Measurements from ENCODE around the gene RPS19BP1.

The RPS19BP1 gene

DNA sequence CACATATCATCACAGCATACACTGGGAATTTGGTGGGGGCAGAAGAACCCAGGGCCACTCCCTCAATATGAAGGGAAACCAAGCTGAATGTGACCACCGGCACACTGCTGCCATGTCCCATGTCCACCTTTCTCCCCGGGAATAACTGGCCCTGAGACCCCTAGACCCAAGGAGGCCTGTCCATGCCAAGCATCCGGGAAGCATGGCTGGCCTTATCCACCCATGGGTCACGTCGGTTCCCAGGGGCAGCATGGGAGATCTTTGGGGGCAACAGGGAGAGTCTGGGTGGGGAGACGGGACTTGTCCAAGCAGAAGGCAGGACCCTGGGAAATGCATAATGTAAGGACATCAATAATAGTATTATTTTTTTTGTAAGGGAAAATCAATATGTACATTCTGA lies 40.9 kb downstream of the RPS19BP1 start:
- no peak for DNase-seq
- intact Hi-C loops (cut with DNase I; ENCODE audit: low total_unique reads), result loop anchor here (5.0 kb wide), 1 partner anchor 36 kb away; no protein-coding TSS in a partner anchor
- TF ChIP-seq, protein P1, sequence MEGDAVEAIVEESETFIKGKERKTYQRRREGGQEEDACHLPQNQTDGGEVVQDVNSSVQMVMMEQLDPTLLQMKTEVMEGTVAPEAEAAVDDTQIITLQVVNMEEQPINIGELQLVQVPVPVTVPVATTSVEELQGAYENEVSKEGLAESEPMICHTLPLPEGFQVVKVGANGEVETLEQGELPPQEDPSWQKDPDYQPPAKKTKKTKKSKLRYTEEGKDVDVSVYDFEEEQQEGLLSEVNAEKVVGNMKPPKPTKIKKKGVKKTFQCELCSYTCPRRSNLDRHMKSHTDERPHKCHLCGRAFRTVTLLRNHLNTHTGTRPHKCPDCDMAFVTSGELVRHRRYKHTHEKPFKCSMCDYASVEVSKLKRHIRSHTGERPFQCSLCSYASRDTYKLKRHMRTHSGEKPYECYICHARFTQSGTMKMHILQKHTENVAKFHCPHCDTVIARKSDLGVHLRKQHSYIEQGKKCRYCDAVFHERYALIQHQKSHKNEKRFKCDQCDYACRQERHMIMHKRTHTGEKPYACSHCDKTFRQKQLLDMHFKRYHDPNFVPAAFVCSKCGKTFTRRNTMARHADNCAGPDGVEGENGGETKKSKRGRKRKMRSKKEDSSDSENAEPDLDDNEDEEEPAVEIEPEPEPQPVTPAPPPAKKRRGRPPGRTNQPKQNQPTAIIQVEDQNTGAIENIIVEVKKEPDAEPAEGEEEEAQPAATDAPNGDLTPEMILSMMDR (IDR thresholded peaks at IDR 0.05), result no peak
- Histone ChIP-seq H3K4me3 (no peak overlapping the region), H3K9me3 (no peaks in the 10 kb centered on the region), H3K36me3 (no peaks in the 10 kb centered on the region), H3K27me3 (peaks cover 0 to 20% of the 10 kb centered on the region in 2 donors), H3K27ac (no peak overlapping the region), H3K4me1 (no peaks in the 10 kb centered on the region)

DNA sequence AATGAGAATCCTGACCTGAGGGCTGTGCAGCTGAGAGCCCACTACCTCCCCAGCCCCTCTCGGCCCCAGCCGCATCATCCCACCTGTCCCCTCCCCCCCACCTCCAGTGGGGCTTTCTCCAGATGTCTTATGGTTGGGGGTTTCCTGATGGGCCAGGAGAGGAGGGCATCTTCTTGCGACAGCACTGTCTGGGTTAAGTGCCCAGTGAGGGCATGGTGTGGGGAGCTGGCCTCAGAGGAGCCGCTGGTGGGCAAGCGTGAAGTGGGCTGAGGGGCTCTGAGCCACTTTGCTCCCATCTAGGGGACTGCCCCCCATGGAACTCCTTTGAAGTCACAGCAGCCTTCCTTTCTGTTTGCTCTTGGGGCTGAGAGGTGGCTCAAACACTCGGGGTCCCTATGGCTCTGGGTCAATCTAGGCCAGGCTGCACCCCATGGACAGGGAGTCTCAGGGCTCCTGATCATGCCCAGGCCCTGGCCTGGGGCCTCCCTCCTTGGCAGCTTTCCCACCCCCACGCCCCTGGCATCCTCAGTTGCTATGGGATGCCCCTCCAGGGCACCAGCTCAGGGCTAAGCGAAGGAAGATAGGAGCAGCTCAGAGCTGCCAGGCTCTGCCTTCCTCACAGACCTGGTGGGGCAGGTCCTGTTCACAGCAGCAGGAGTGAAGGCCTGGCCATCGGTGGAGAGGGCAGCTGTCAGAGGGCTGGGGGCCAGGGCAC lies 41.4 kb downstream of the RPS19BP1 start:
- Histone ChIP-seq H3K4me3 (no peak overlapping the region), H3K27ac (no peak overlapping the region), H3K9me3 (no peaks in the 10 kb centered on the region), H3K36me3 (no peaks in the 10 kb centered on the region), H3K27me3 (peaks cover 0 to 20% of the 10 kb centered on the region in 2 donors), H3K4me1 (no peaks in the 10 kb centered on the region)
- TF ChIP-seq, protein P1 (IDR thresholded peaks at IDR 0.05), result no peak
- DNase-seq, result no peak
- intact Hi-C loops (cut with DNase I; ENCODE audit: low total_unique reads), result loop anchor here (5.0 kb wide), 1 partner anchor 36 kb away; no protein-coding TSS in a partner anchor

DNA sequence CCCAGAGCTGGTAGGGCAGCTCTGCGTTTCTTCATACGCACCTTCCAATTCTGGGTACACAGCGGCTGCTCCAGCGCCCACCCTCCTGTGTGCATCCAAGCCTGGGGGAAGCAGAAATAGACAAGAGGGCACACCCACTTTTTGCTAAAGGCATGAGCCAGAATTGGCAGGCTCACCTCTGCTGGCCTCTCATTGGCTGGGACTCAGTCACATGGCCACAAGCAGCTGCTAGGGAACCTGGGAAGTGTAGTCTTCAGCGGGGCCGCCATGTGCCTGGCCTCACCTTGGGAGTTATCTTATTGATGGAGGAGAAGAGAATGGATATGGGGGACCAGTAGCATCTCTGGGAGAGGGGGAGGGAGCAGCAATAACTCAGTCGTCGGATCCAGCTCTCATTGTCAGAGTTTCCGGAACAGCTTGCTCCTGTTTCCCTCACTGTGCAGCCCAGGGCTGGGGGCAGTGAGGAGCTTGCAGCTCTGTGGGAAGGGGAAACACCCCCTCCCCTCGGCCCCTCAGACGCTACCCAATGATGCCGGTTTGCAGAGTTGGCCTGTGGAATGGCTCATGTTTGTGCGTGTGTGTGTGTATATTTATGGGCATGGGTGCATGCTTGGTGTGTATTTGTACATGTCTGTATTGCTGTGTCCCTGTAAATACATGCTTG lies 42.3 kb downstream of the RPS19BP1 start:
- no peak overlapping the region for H3K27ac ChIP-seq
- H3K9me3 ChIP-seq, result no peaks in the 10 kb centered on the region
- DNase-seq, result peak; percentile 77 to 82
- H3K4me3 ChIP-seq, result no peak overlapping the region
- TF ChIP-seq, protein P1 (IDR thresholded peaks at IDR 0.05), result no peak
- intact Hi-C loops (cut with DNase I; ENCODE audit: low total_unique reads), result loop anchor here (5.0 kb wide), 1 partner anchor 37 kb away; no protein-coding TSS in a partner anchor
- H3K27me3 ChIP-seq, result peaks cover 0 to 20% of the 10 kb centered on the region in 2 donors
- H3K36me3 ChIP-seq, result no peaks in the 10 kb centered on the region
- H3K4me1 ChIP-seq, result no peaks in the 10 kb centered on the region

DNA sequence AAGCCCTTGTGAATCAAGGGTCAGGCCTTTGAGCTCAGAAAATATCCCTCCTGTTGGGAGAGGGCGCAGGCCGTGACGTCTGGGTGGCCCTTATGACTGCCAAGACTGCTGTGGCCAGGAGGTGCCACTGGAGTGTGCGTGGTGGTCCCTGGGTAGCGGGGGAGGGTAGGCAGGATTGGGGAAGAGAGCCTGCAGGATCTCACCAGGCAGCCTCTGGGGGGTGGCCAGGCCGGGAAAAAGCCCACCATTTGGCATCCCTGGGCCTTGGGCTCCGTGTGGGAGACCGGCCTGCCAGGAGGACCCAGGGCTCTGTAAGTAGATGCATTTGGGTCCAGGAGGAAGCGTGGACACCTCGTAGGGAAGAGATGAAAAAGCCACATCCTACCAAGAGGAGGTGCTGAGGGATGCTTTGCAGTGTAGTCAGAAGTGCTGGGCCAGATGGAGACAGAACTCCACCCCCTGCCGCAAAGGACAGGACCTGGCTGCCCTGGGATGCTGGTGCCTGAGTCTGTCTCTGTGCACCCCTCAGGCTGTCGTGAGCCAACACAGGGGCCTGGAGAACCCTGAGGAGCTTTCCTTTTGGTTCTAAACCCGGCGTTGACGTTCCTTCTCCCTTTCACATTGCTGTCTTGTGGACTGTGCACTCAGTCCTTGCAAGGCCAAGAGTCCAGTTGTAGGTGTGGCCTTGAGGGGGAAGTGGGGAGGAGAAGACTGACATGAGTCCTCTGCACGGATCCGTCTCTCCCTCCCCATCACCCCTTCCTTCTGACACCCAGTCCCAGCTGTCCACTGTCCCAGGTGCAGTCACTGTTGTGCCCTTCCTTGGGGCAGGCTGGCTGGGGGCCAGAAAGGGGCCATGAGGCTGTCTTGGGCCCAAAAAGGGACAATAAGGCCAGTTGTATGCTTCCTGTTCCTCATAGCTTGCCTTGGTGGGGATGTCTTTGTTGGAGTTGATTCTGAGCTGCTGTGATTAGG lies 43.2 kb downstream of the RPS19BP1 start:
- TF ChIP-seq, protein P1 (IDR thresholded peaks at IDR 0.05), result no peak
- no peak for DNase-seq
- H3K27me3 ChIP-seq, result peaks cover 0 to 20% of the 10 kb centered on the region in 2 donors
- intact Hi-C loops (cut with DNase I; ENCODE audit: low total_unique reads), result loop anchor here (5.0 kb wide), 1 partner anchor 38 kb away; no protein-coding TSS in a partner anchor
- no peak overlapping the region for H3K27ac ChIP-seq
- H3K9me3 ChIP-seq, result no peaks in the 10 kb centered on the region
- H3K36me3 ChIP-seq, result no peaks in the 10 kb centered on the region
- no peaks in the 10 kb centered on the region for H3K4me1 ChIP-seq
- H3K4me3 ChIP-seq, result no peak overlapping the region

DNA sequence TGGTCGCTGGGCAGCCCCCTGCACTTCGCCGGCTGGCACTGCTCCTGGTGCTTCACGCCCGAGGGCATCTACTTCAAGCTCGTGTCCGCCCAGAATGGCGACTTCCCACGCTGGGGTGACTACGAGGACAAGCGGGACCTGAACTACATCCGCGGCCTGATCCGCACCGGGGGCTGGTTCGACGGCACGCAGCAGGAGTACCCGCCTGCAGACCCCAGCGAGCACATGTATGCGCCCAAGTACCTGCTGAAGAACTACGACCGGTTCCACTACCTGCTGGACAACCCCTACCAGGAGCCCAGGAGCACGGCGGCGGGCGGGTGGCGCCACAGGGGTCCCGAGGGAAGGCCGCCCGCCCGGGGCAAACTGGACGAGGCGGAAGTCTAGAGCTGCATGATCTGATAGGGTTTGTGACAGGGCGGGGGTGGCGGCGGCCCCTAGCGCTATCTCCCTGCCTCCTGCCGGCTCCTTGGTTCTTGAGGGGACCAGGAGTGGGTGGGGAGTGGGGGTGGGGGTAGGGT lies 43.9 kb downstream of the RPS19BP1 start:
- peaks cover 0 to 20% of the 10 kb centered on the region in 2 donors for H3K27me3 ChIP-seq
- DNase-seq, result no peak
- no peaks in the 10 kb centered on the region for H3K4me1 ChIP-seq
- TF ChIP-seq, protein P1 (IDR thresholded peaks at IDR 0.05), result no peak
- no peak overlapping the region for H3K27ac ChIP-seq
- no peaks in the 10 kb centered on the region for H3K36me3 ChIP-seq
- no peaks in the 10 kb centered on the region for H3K9me3 ChIP-seq
- no peak overlapping the region for H3K4me3 ChIP-seq
- intact Hi-C loops (cut with DNase I; ENCODE audit: low total_unique reads), result no loop called here

Measured in tibial artery (tissue), 4 donors.